GM18517 (cell line): ENCODE results near the gene CTSA.
"Not testable (repeated sequence)": the region's sequence is repeated elsewhere in the genome, so short reads cannot be mapped to it uniquely, and the experiment has no call there.

ENCODE experiments used
- ATAC-seq: cut with Tn5 transposase; IDR thresholded peaks from one replicate; pipeline ENCODE4 v1.9.1; 2021; ENCODE audit warnings: mild to moderate bottlenecking, moderate library complexity; ENCODE audit not compliant: unreplicated experiment

Gene CTSA

GRCh38 chr20:45892828-45893500 lies 1.8 kb downstream of the CTSA start:
- no peak for ATAC-seq

DNA sequence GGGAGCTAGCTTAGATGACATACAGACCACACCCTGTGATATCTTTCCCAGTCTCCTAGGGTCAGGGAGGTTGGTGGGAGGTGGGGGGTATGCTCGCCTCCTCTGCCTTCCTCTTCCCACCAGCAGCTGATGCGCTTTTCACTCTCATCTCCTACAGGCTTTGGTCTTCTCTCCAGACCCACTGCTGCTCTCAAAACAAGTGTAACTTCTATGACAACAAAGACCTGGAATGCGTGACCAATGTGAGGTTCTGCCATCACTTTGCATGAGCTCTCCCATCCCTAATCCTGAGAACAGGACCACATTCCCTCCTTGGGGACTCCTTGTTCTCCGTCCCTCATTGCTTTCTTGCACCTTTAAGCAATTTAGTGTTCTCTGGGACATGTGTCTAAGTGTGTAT lies 2.7 kb downstream of the CTSA start:
- no peak for ATAC-seq

DNA sequence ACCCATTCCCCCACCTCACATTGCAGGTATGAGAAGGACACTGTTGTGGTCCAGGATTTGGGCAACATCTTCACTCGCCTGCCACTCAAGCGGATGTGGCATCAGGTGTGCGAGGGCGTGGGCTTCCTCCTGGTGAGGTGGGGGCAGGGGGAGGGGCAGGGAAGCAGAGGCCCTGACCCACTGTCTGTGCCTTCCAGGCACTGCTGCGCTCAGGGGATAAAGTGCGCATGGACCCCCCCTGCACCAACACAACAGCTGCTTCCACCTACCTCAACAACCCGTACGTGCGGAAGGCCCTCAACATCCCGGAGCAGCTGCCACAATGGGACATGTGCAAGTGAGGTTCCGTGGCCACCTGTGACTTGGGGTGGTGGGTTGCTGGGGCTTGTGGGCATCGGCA lies 3.7 kb downstream of the CTSA start:
- no peak for ATAC-seq

DNA sequence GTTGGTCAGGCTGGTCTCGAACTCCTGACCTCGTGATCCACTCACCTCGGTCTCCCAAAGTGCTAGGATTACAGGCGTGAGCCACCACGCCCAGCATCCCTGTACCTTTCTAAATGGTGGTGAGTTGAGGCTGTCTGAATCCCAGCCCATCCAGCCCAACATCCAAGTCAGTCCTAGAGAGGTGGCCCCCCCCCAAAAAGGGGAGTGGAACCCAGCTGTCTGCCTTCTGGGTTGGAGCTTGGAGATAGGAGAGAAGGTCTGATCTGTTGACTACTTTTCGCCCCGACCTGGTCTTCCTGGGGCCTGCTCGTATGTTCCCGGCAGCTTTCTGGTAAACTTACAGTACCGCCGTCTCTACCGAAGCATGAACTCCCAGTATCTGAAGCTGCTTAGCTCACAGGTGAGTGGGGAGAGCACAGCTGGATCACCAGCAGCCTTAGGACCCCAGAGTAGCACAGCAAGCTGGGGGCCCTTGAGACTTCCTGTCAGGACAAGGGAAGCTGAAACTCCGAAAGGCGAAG lies 5.6 kb downstream of the CTSA start:
- no peak for ATAC-seq

DNA sequence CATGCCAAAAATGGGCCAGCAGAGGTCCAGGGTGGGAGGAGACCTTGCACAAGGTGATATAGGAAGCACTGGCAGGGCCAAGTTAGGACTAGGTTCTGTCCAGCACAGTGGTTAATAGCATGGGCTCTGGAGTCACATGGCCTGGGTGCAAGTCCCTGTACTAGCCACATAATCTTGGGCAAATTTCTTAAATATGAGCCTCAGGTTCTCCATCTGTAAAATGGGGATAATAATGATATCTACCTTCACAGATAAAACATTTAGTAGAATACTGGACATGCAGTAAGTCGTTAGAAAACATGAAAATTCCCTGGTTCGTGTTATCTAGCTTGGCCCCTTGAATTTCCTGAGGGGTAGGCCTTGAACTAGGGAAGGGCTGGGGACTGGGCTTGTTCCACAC lies 6.2 kb downstream of the CTSA start:
- no peak for ATAC-seq

DNA sequence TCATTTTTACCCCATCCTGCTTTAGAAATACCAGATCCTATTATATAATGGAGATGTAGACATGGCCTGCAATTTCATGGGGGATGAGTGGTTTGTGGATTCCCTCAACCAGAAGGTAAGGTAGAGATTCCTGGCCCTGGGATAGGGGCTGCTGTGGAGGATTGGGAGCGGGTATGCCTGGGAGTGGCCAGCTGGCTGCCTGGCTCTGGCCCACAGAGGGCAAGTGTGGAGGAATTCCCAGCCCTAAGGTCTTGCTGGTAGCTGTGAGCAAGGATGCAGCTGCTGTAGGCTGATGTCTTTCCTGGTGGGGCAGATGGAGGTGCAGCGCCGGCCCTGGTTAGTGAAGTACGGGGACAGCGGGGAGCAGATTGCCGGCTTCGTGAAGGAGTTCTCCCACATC lies 6.6 kb downstream of the CTSA start:
- no peak for ATAC-seq

DNA sequence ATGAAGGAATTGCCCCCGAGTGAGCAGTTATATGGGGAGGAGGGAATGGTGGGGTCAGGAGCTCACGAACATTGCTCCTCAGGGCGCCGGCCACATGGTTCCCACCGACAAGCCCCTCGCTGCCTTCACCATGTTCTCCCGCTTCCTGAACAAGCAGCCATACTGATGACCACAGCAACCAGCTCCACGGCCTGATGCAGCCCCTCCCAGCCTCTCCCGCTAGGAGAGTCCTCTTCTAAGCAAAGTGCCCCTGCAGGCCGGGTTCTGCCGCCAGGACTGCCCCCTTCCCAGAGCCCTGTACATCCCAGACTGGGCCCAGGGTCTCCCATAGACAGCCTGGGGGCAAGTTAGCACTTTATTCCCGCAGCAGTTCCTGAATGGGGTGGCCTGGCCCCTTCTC lies 7.2 kb downstream of the CTSA start:
- ATAC-seq: no peak

DNA sequence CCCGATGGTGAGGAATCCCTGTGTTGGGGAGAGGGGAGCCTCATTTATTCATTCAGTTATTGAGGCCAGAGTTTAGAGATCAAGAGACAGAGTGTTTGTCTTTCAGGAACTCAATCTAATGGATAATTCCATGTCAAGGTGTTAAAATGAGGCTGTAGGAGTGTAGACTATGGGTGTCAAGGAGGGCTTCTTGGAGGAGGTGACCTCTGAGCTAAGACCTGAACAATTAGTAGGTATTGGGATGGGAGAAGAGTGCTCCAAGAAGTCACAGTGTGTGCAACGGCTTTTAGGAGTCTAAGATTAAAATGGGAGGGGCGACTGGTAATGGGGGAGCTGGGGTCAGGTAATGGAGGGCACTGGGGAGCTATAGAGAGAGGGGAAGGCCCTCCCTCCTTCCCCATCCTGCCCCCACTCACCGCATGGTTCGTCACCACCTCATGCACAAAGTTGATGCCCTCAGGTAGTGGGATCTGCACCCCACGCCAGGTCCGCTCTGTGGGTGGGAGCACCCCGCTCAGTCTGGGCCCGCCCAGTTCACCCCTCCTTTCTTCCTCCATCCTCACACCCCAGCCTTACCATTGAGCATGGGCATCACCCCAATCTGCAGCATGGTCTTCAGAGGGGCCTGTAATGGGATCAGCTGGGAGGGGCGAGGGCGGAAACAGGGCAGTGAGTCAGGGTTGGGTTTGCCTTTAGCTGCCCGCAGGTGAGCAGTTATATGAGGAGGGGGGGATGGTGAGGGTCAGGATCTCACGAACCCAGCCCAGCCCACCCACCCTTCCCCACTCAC lies 8.1 kb downstream of the CTSA start:
- no peak for ATAC-seq

- not testable (repeated sequence) for ATAC-seq
Measured at GRCh38 chr20:45901332-45901731, 10.2 kb downstream of the CTSA start.

- no peak for ATAC-seq
Measured at GRCh38 chr20:45902199-45902701, 11.1 kb downstream of the CTSA start.

DNA sequence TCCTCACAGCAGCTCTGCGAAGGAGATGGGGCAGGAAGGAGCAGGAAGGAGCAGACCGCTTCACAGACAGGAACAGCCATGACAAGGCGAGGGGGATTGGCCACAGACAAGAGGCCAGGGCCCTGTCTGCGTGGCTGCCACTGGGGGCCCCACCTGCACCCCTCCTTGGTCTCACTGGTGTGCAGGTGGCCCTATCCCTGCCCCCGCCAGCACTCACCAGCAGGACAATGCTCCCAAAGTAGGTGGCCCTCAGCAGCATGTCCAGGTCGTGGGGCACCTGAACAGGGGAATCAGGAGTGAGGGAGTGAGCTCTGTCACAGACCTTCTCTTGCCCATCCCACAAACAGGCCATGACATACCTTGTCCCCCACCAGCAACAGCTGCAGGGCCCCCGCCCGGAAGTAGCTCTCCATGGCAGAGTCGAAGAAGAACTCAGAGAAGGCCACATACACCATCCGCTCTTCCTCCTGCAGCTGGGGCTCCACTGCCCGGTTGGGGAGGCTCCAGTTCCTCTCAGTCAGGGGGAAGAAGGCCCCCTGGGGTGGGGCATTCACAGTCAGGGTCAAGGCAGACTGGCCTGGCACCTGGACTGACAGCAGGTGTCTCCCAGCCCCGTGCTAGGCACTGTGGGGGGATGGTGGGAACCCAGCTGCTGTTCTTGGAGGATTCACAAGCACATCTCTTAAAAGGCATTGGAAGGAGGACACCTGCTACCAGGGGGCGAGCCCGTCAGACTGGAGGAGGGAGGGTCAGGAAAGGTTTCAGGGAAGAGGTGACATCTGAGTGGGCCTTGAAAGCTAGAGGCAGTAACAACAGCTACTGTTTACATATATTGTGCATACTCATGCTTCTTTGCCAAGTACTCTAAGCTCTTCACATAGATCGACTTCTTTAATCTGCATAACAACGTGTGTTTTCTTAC lies 13.7 kb downstream of the CTSA start:
- ATAC-seq: no peak

DNA sequence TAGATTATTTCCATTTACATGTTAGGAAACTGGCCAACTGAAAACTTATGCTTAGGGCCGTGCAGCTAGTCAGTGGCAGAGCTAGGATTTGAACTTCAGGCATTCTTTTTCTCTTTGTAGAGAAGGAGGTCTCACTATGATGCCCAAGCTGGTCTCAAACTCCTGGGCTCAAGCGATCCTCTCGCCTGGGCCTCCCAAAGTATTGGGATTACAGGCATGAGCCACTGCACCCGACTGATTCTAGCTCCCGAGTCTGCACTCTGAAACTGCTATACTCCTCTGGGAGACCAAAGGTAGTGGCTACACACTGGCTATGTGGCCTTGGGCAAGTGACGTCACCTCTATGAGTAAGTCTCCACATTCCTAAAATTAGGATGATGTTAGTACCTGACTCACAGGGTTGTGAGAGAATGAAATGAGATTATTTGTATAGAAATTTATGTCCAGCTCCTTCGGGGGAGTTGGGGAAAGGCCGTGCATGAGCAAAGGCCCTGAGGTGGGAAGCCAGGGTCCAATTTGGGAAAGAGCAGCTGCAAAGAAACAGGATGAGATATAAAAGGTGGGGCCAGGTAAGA lies 14.5 kb downstream of the CTSA start:
- ATAC-seq: no peak

DNA sequence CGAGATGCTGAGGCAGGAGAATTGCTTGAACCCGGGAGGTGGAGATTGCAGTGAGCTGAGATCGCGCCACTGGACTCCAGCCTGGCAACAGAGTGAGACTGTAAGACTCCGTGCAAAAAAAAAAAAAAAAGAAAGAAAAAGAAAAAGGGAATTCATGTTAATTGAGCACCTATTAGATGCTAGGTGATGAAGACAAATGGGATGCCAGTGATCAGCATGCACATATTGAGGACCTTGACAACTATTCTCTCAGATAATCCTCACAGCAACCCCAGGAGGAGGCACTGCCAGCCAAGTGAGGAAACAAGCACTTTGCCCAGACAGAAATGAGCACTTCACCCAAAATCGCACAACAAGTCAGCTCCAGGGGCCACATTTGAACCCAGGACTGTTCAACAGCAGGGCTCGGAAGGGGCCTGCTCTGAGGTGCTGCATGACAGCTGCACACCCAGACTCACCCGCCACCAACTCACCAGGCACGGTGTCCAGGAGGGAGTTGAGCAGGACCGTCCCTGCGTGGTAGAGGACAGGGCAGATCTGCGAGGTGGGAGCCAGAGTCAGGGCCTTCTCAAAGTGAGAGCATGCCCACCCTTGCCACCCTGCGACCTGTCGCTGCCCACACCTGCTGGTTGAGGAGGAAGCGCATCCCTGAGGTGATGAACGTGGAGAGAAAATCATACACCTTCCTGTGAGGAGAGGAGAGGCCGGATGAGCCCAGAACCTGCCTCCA lies 16.2 kb downstream of the CTSA start:
- ATAC-seq: no peak

GRCh38 chr20:45908084-45908483 lies 16.9 kb downstream of the CTSA start:
- no peak for ATAC-seq

DNA sequence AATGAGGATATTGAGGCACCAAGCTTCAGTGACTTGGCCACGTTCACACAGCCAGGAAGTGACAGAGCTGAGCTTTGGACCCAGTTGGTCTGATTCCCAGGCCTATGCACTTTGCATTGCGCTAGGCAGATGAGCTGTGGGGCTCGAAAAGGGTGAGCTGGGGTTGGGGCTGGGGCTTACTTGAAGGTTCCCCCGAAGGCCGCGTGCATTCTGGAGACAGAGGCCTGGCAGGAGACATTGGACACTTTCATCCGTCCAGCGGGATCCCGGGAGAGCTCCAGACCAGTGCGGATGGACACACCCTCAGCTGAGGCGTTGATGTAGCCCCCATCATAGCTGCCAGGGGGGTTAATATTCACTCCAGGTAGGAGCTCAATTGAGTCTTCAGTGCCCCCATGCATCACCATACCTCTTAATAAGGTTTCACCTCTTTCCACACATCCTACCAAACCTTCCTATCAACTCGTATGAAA lies 18.2 kb downstream of the CTSA start:
- ATAC-seq: no peak

DNA sequence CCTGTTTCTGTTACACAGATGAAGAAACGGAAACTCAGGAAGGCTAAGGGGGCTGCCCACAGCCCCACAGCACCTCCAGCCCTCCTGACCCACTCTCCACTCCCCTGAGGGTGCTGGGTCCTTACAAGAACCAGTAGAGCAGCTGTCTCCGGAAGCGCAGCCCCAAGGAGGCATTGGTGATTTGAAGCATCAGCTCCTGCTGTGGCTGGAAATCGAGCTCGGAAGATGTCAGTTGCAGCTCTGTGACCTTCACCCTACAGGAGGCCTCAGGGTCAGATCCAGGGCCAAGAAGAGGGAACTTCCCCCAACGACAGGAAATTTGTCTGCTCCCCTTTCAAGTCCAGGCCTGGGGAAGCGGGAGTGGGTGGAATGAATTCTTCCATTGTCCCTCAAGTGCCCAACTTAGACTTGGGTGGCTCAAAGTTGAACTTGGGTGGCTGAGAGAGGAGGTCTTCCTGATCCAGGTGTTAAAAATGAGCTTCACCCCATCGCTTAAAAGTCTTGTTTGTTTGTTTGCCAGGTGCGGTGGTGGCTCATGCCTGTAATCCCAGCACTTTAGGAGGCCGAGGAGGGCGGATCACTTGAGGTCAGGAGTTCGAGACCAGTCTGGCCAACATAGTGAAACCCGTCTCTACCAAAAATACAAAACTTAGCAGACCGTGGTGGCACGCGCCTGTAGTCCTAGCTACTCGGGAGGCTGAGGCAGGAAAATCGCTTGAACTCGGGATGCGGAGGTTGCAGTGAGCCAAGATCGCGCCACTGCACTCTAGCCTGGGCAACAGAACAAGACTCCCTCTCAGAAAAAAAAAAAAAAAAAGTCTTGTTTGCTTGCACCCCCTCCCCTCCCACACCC lies 18.9 kb downstream of the CTSA start:
- no peak for ATAC-seq

GRCh38 chr20:45910670-45911485 lies 19.7 kb downstream of the CTSA start:
- peak; percentile 83 for ATAC-seq
